ENCODE results near the gene PRKD1.

DNA sequence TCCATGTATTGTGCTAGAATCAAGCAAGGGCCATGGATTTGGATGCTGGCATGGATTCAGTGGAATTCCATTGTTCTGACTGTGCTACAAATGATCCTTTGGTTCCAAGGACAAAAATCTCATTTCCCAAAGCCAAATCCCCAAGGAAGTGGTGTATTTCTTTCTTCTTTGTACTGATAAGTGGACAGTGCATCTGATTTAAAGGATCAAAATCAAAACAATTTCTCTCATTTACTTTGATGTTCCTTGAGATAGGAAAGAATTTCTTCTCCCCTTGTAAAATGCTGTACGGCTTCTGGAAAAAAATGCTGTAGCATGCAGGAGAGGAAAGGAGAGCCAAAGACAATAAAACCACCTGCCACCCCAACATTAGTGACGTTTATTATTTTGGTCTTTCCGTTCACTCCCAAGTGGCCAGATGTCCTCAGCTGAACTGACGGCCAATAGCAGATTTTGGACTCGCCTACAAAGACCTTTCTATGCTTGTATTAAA, 185.7 kb downstream of the PRKD1 start:
- TF ChIP-seq, protein P1, sequence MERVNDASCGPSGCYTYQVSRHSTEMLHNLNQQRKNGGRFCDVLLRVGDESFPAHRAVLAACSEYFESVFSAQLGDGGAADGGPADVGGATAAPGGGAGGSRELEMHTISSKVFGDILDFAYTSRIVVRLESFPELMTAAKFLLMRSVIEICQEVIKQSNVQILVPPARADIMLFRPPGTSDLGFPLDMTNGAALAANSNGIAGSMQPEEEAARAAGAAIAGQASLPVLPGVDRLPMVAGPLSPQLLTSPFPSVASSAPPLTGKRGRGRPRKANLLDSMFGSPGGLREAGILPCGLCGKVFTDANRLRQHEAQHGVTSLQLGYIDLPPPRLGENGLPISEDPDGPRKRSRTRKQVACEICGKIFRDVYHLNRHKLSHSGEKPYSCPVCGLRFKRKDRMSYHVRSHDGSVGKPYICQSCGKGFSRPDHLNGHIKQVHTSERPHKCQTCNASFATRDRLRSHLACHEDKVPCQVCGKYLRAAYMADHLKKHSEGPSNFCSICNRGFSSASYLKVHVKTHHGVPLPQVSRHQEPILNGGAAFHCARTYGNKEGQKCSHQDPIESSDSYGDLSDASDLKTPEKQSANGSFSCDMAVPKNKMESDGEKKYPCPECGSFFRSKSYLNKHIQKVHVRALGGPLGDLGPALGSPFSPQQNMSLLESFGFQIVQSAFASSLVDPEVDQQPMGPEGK (CRISPR knock-in tag; IDR thresholded peaks at IDR 0.05; ENCODE audit: borderline replicate concordance) = no peak
- TF ChIP-seq TOX (CRISPR knock-in tag; IDR thresholded peaks at IDR 0.05; ENCODE audit: borderline replicate concordance) (no peak), ZNF70 (CRISPR knock-in tag; IDR thresholded peaks at IDR 0.05) (no peak), ISL1 (CRISPR knock-in tag; IDR thresholded peaks at IDR 0.05) (no peak), ZFP3 (CRISPR knock-in tag; IDR thresholded peaks at IDR 0.05) (no peak), ESRRG (CRISPR knock-in tag; IDR thresholded peaks at IDR 0.05) (no peak)
- TF ChIP-seq, protein P2, sequence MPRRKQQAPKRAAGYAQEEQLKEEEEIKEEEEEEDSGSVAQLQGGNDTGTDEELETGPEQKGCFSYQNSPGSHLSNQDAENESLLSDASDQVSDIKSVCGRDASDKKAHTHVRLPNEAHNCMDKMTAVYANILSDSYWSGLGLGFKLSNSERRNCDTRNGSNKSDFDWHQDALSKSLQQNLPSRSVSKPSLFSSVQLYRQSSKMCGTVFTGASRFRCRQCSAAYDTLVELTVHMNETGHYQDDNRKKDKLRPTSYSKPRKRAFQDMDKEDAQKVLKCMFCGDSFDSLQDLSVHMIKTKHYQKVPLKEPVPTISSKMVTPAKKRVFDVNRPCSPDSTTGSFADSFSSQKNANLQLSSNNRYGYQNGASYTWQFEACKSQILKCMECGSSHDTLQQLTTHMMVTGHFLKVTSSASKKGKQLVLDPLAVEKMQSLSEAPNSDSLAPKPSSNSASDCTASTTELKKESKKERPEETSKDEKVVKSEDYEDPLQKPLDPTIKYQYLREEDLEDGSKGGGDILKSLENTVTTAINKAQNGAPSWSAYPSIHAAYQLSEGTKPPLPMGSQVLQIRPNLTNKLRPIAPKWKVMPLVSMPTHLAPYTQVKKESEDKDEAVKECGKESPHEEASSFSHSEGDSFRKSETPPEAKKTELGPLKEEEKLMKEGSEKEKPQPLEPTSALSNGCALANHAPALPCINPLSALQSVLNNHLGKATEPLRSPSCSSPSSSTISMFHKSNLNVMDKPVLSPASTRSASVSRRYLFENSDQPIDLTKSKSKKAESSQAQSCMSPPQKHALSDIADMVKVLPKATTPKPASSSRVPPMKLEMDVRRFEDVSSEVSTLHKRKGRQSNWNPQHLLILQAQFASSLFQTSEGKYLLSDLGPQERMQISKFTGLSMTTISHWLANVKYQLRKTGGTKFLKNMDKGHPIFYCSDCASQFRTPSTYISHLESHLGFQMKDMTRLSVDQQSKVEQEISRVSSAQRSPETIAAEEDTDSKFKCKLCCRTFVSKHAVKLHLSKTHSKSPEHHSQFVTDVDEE (CRISPR knock-in tag; IDR thresholded peaks at IDR 0.05) = no peak
- TF ChIP-seq, protein P3, sequence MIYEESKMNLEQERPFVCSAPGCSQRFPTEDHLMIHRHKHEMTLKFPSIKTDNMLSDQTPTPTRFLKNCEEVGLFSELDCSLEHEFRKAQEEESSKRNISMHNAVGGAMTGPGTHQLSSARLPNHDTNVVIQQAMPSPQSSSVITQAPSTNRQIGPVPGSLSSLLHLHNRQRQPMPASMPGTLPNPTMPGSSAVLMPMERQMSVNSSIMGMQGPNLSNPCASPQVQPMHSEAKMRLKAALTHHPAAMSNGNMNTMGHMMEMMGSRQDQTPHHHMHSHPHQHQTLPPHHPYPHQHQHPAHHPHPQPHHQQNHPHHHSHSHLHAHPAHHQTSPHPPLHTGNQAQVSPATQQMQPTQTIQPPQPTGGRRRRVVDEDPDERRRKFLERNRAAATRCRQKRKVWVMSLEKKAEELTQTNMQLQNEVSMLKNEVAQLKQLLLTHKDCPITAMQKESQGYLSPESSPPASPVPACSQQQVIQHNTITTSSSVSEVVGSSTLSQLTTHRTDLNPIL (CRISPR knock-in tag; IDR thresholded peaks at IDR 0.05; ENCODE audit: low read depth) = no peak

Data from SK-N-SH treated with all-trans-retinoic acid at 6 μM for 48 hours (cell line).